ENCODE measurements around the gene TAF8.

The TAF8 gene

GRCh38 chr6:42100029-42100901 lies 49.9 kb downstream of the TAF8 start:
- no peak for DNase-seq (ENCODE audit: low read depth)

DNA sequence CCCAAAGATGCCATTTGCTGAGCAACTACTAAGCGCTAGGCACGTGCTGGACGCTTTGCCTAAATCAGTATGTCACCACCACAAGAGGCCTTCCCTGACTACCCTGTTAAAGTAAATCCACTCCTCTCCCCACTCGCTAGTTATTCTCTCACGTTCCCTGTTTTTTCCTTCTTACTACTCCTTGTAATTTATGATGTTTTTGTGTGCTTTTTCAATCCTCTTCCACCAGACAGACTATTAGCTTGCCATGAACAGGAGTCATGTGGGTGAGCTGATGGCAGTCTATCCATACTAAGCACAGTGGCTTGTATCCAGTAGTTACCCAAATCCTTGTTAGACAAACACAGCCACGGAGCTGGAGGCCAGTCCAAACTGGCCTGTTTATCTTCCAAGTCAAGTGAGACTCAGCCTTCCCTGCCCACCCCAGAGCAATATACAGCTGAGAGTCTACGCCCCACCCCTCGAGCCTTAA lies 50.9 kb downstream of the TAF8 start:
- DNase-seq (ENCODE audit: low read depth), result no peak

GRCh38 chr6:42103216-42103615 lies 52.9 kb downstream of the TAF8 start:
- DNase-seq (ENCODE audit: low read depth), result no peak

GRCh38 chr6:42103753-42104094 lies 53.4 kb downstream of the TAF8 start:
- no peak for DNase-seq (ENCODE audit: low read depth)

GRCh38 chr6:42104095-42104803 lies 53.9 kb downstream of the TAF8 start:
- peak; percentile 15 for DNase-seq (ENCODE audit: low read depth)

GRCh38 chr6:42104804-42105125 lies 54.4 kb downstream of the TAF8 start:
- no peak for DNase-seq (ENCODE audit: low read depth)

GRCh38 chr6:42105156-42105648 lies 54.9 kb downstream of the TAF8 start:
- no peak for DNase-seq (ENCODE audit: low read depth)

GRCh38 chr6:42105709-42106108 lies 55.4 kb downstream of the TAF8 start:
- DNase-seq (ENCODE audit: low read depth), result no peak

GRCh38 chr6:42106112-42107023 lies 56.0 kb downstream of the TAF8 start:
- no peak for DNase-seq (ENCODE audit: low read depth)

DNA sequence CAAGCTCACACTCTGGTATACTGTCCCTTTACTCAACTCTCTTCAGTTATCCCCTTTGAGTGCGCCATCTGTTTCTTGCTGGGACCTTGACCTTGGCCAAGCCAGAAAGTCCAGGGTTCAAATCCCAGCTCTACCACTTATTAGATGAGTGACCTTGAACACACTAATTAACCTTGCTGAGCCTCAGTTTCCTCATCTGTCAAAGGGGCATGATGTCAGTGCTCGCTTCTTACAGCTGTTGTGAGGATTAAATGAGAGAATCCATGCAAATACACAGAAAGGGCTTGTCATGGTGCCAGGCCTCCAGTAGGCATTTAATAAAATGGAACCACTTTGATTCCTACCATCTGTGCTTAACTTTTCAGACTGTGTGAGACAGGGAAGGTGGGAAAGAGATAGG lies 57.7 kb downstream of the TAF8 start:
- no peak for DNase-seq (ENCODE audit: low read depth)

DNA sequence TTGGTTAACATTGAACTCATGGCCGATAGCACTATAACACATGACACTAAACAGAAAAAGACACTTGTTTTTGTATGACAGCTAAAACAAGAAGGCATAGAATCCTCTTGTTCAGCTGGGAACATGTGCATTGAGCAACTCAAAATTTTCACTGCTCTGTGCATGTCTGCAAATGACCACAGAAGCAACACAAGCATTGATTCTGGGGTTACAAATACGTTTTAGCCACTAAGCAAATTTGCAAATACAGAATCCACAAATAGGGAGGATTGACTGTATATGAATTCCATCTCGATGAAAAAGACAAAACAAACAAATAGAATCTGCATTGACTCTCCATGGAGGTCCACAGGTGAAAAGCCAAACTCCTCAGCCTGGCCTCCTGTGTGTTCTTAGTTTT lies 60.4 kb downstream of the TAF8 start:
- DNase-seq (ENCODE audit: low read depth), result no peak

- no peak for DNase-seq (ENCODE audit: low read depth)
Measured at GRCh38 chr6:42112351-42112750, 62.0 kb downstream of the TAF8 start.

GRCh38 chr6:42113936-42114636 lies 63.8 kb downstream of the TAF8 start:
- DNase-seq (ENCODE audit: low read depth), result no peak

DNA sequence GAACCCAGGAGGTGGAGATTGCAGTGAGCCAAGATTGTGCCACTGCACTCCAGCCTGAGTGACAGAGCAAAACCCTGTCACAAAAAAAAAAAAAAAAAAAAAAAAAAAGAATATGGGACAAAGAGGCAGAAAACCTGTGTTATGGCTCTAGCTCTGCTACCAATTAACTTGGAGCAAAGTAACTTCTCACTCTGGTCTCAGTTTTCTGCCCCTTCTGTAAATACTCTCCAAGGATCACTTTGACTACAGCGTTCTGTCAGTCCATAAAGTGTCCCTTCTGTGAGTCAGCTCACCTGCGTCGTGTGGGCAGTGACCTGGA lies 67.5 kb downstream of the TAF8 start:
- DNase-seq (ENCODE audit: low read depth), result no peak

DNA sequence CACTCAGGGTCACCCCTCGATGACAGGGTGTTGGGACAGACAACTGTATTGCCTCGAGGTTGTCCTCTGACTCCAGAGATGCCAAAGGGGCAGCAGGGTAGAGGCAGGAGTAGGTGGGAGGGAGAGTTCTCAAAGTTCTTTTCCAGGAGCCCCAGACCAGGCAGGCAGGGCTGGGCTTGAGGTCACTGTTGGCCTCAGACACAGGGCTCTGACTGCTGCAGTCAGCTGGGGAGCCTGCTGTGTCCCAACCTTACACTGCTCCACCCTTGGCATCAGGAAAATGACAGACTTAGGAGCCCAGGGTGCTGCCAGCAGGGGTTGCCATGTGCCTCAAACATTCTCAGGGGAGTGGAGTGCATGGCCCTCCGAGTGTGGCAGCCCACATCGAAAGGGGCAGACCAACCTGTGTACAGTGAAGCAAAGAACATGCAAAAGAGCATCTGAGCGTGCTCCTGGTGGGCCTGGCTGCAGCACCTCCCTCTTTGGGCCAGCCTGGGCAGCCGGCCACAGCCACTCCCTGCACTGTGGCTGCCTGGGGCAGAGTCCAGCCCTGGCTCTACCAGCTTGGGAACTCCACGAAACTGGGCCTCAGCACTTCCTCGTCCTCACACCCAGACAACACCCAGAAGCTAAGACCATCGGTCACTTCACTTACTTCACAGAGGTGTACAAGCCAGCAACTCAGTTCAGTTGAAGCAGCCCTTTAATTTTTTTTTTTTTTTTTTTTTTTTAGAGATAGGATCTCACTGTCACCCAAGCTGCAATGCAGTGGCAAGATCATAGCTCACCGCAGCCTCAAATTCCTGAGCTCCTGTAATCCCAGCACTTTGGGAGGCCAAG lies 68.1 kb downstream of the TAF8 start:
- no peak for DNase-seq (ENCODE audit: low read depth)

GRCh38 chr6:42120895-42121865 lies 70.9 kb downstream of the TAF8 start:
- no peak for DNase-seq (ENCODE audit: low read depth)

DNA sequence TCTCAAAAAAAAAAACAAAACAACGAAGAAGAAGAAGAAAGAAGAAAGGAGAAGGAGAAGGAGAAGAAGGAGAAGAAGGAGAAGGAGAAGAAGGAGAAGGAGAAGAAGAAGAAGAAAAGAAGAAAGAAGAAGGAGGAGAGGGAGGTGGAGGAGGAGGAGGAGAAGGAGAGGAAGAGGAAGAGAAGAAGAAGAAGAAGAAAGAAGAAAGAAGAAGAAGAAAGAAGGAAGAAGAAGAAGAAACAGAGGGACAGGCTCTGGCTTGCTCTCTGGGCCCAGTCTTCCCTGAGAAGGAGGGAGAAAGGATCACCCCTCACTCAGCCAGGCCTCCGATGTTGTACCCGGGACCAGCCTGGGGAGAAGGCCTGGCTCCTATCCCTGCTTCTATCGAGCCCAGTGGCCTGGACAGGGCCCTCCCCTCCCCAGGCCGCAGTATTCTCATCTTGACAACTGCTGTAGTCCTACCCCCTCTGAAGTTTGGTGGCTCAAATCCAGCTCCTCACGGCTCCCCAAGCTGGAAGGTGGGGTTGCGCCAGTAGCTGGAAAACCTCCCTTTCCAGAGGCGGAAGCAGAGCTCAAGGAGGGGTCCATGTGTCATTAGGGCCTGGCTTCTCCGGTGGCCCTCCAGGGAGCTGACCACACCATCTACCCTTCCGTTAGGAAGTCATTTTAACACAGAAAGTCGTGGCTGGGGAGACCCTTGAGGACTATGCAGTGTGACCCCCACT lies 73.2 kb downstream of the TAF8 start:
- DNase-seq (ENCODE audit: low read depth), result no peak

GRCh38 chr6:42124223-42124836 lies 74.0 kb downstream of the TAF8 start:
- DNase-seq (ENCODE audit: low read depth), result no peak

DNA sequence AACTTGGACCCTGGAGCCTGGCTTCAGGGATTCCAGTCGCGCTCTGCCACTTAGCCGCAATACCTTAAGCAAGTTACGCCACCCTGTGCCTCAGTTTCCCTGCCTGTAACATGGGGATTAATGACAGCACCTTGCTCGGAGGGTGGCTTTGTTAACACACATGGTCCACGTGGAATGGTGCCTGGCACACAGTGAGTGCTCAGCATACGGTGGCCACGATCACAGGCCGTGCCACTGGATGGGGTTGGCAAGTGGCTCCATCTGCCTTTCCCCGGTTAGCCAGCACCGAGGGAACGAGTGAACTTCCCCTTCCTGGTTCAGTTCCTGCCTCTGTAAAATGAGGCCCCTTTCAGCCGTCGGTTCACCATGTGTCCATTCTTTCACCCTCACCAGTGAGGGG lies 74.9 kb downstream of the TAF8 start:
- no peak for DNase-seq (ENCODE audit: low read depth)

Measured in T-helper 22 cell (primary cell).